Measurements from ENCODE around the gene TMCO1. TPM values are rescaled to one million over a fixed set of nuclear protein-coding genes. Genes with fewer than 3 reads are reported as not detected.

Gene TMCO1
- total RNA-seq, 4 donors from 2014 or later = 31.4 to 53.8 (median 46.0) TPM

DNA sequence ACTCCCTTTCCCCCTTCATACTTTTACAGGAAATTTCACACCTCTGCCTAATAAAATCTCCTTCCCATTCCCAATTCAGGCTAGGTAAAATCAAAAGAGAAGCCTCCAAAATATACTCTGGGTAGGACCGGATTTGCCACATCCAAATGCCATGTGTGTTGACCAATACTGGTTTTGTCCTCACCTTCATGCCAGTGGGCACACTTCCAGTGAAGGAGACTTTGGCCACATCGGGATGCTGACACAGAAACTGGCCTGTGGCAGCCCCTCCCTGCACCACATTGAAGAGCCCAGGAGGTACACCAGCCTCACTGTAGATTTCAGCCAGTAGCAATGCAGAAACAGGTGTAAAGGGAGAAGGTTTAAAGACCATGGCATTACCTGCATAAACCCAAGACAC is 88.4 kb downstream of the TMCO1 start:
- Histone ChIP-seq H3K36me3 (peaks cover 79% of the 10 kb centered on the region), H3K4me3 (no peak overlapping the region), H3K27me3 (no peaks in the 10 kb centered on the region), H3K27ac (no peak overlapping the region), H3K4me1 (peaks cover 4% of the 10 kb centered on the region), H3K9me3 (no peaks in the 10 kb centered on the region)
- DNase-seq (ENCODE audit: low spot score in 2 of 2) = no peak
- TF ChIP-seq, protein P1, sequence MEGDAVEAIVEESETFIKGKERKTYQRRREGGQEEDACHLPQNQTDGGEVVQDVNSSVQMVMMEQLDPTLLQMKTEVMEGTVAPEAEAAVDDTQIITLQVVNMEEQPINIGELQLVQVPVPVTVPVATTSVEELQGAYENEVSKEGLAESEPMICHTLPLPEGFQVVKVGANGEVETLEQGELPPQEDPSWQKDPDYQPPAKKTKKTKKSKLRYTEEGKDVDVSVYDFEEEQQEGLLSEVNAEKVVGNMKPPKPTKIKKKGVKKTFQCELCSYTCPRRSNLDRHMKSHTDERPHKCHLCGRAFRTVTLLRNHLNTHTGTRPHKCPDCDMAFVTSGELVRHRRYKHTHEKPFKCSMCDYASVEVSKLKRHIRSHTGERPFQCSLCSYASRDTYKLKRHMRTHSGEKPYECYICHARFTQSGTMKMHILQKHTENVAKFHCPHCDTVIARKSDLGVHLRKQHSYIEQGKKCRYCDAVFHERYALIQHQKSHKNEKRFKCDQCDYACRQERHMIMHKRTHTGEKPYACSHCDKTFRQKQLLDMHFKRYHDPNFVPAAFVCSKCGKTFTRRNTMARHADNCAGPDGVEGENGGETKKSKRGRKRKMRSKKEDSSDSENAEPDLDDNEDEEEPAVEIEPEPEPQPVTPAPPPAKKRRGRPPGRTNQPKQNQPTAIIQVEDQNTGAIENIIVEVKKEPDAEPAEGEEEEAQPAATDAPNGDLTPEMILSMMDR (IDR thresholded peaks at IDR 0.05) = no peak
- TF ChIP-seq EP300 (IDR thresholded peaks at IDR 0.05) (no peak), POLR2AphosphoS5 (IDR thresholded peaks at IDR 0.05) (no peak), POLR2A (IDR thresholded peaks at IDR 0.05) (no peak)
- 87% methylated on average over 2 of the region's 2 CpGs for WGBS

DNA sequence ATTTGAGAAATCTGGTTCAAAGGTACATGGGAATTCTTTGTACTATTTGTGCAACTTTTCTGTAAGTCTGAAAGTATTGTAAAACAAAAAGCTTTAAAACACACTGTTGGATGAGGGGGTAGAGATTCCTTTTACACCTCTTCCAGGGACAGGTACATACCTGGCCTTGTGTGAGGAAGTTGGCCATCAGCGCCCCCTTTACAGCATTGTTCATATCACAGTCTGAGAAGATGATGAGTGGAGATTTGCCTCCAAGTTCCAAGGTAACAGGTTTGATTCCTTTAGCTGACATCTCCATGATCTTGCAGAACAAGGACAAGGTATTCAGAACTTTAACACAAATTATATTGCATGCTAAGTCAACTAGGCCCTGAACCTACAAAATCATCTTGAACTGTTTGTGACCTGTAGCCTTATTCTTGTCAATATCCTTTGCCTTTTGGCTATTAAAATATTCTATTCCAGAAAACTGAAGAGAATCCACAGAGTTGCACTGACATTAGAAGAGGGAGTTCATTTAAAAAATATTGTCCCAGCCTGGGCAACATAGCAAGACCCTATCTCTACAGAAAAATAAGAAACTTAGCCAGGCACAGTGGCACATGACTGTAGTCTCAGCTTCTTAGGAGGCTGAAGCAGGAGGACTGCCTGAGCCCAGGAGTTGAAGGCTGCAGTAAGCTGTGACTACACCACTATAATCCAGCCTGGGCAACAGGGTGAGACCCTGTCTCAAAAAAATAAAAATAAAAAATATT is 89.2 kb downstream of the TMCO1 start:
- TF ChIP-seq POLR2A (IDR thresholded peaks at IDR 0.05) = no peak
- TF ChIP-seq, protein P1 (IDR thresholded peaks at IDR 0.05) = no peak
- TF ChIP-seq EP300 (IDR thresholded peaks at IDR 0.05) = no peak
- TF ChIP-seq POLR2AphosphoS5 (IDR thresholded peaks at IDR 0.05) = no peak
- no peak overlapping the region for H3K4me3 ChIP-seq
- H3K27me3 ChIP-seq = no peaks in the 10 kb centered on the region
- no peaks in the 10 kb centered on the region for H3K4me1 ChIP-seq
- no peak overlapping the region for H3K27ac ChIP-seq
- H3K9me3 ChIP-seq = no peaks in the 10 kb centered on the region
- peaks cover 78% of the 10 kb centered on the region for H3K36me3 ChIP-seq
- DNase-seq (ENCODE audit: low spot score in 2 of 2) = no peak
- 91% methylated on average over 1 of the region's 1 CpG for WGBS

DNA sequence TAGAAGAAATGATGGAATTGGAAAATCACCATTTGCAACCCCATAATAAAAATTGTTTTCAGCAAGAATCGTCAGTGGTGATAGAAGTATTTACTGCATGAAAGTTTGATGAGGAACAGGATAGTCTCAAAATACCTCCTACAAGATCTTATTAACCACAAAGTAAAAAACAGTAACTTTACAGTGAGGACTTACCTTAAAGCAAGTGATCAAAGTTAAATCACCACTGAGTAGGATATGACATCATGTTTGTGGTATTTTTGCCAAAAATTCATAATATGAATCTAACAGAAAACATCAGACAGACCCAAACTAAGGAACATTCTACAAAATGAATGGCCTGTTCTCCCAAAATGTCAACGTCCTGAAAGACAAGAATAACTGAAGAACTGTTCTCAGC is 90.2 kb downstream of the TMCO1 start:
- Histone ChIP-seq H3K4me3 (no peak overlapping the region), H3K9me3 (no peaks in the 10 kb centered on the region), H3K36me3 (peaks cover 78% of the 10 kb centered on the region), H3K27ac (no peak overlapping the region), H3K4me1 (no peaks in the 10 kb centered on the region), H3K27me3 (no peaks in the 10 kb centered on the region)
- TF ChIP-seq POLR2AphosphoS5 (IDR thresholded peaks at IDR 0.05) (no peak), POLR2A (IDR thresholded peaks at IDR 0.05) (no peak), EP300 (IDR thresholded peaks at IDR 0.05) (no peak)
- TF ChIP-seq, protein P1 (IDR thresholded peaks at IDR 0.05) = no peak
- DNase-seq (ENCODE audit: low spot score in 2 of 2) = no peak
- WGBS = 41% methylated on average over 2 of the region's 2 CpGs

Other genes starting within 250 kb of the TMCO1 start
- gene LRRC52, start 224.9 kb downstream of the TMCO1 start, total RNA-seq = not detected
- 100 to 1,000 TPM; 111 to 178 (median 135) TPM for gene MGST3, start 137.6 kb downstream of the TMCO1 start, total RNA-seq
- 10 to 100 TPM; 59.7 to 91.5 (median 76.9) TPM for gene ALDH9A1, start 70.3 kb downstream of the TMCO1 start, total RNA-seq
- gene UCK2, start 58.7 kb upstream of the TMCO1 start, total RNA-seq = 10 to 100 TPM; 44.8 to 51.5 (median 45.4) TPM

Data from suprapubic skin (tissue), 4 donors.